Loucy (cell line): Measurements from ENCODE around the gene ABI1.

Experiments
- H2AFZ ChIP-seq: fragments of 200-600 bp; sonication (generic); 2 replicates; pipeline ENCODE4 v1.6.0; 2016; ENCODE audit warnings: antibody characterized with exemption, mild to moderate bottlenecking, low read length, moderate library complexity
- H3F3A ChIP-seq: fragments of 200-600 bp; 2 replicates; pipeline ENCODE4 v1.6.0; 2016; ENCODE audit warnings: antibody characterized with exemption, low read depth, mild to moderate bottlenecking
- H3K27me3 ChIP-seq: fragments of 200-600 bp; sonication (generic); 2 replicates; pipeline ENCODE4 v1.6.1; 2014; ENCODE audit warnings: low read length, mild to moderate bottlenecking; ENCODE audit not compliant: insufficient read depth, poor library complexity, severe bottlenecking
- H3K36me3 ChIP-seq: fragments of 200-600 bp; sonication (generic); 2 replicates; pipeline ENCODE4 v1.6.1; 2016; ENCODE audit warnings: low read length; ENCODE audit not compliant: insufficient read depth
- H3K4me1 ChIP-seq: fragments of 200-600 bp; sonication (generic); 2 replicates; pipeline ENCODE4 v1.5.1; 2014; ENCODE audit warnings: low read length, mild to moderate bottlenecking; ENCODE audit not compliant: insufficient read depth, poor library complexity, severe bottlenecking
- H3K4me2 ChIP-seq: fragments of 200-600 bp; sonication (generic); 2 replicates; pipeline ENCODE4 v1.6.0; 2014; ENCODE audit warnings: antibody characterized with exemption, low read length, low read depth, mild to moderate bottlenecking; ENCODE audit not compliant: poor library complexity, severe bottlenecking
- H3K4me3 ChIP-seq: fragments of 200-600 bp; sonication (generic); 2 replicates; pipeline ENCODE4 v1.5.1; 2014; ENCODE audit warnings: low read length, mild to moderate bottlenecking, mixed read lengths; ENCODE audit not compliant: poor library complexity, severe bottlenecking
- H3K79me2 ChIP-seq: fragments of 200-600 bp; sonication (generic); 2 replicates; pipeline ENCODE4 v1.6.1; 2014; ENCODE audit warnings: low read length; ENCODE audit not compliant: insufficient read depth
- H3K9ac ChIP-seq: fragments of 200-600 bp; sonication (generic); 2 replicates; pipeline ENCODE4 v1.6.0; 2014; ENCODE audit warnings: mild to moderate bottlenecking, low read depth, low read length, moderate library complexity; ENCODE audit not compliant: poor library complexity, severe bottlenecking
- H3K9me2 ChIP-seq: fragments of 200-600 bp; sonication (generic); replicated peaks from 2 replicates; pipeline ENCODE4 v1.6.1; 2016; ENCODE audit warnings: low read depth, low read length, mixed read lengths
- H3K9me3 ChIP-seq: fragments of 200-600 bp; sonication (generic); 2 replicates; pipeline ENCODE4 v1.6.1; 2014; ENCODE audit warnings: mild to moderate bottlenecking, antibody characterized with exemption, low read length, low read depth; ENCODE audit not compliant: insufficient read depth
- H4K20me1 ChIP-seq: fragments of 200-600 bp; sonication (generic); 2 replicates; pipeline ENCODE4 v1.6.0; 2014; ENCODE audit warnings: antibody characterized with exemption, low read length, mild to moderate bottlenecking; ENCODE audit not compliant: insufficient read depth, poor library complexity, severe bottlenecking
- CTCF ChIP-seq: fragments of 200-600 bp; sonication (generic); conservative IDR thresholded peaks from 2 replicates; pipeline ENCODE4 v1.5.1; 2014; ENCODE audit warnings: mild to moderate bottlenecking, antibody characterized with exemption, low read length
- EZH2phosphoT487 ChIP-seq: fragments of 200-600 bp; IDR thresholded peaks from 2 replicates; pipeline ENCODE4 v1.6.1; 2018; ENCODE audit warnings: antibody characterized with exemption, mild to moderate bottlenecking, moderate library complexity, borderline replicate concordance

Gene ABI1

GRCh38 chr10:26787362-26787761, 73.4 kb downstream of the ABI1 start:
- Histone ChIP-seq H3F3A (no peaks in the 10 kb centered on the region), H3K4me2 (no peak overlapping the region), H4K20me1 (peaks cover 45% of the 10 kb centered on the region), H3K9me2 (no peaks in the 10 kb centered on the region), H3K27me3 (no peaks in the 10 kb centered on the region), H2AFZ (no peak overlapping the region), H3K4me3 (no peak overlapping the region), H3K4me1 (no peaks in the 10 kb centered on the region), H3K36me3 (peaks cover 14% of the 10 kb centered on the region; the same call in 1 of the 2 replicates), H3K9ac (no peak overlapping the region), H3K79me2 (peaks cover 98% of the 10 kb centered on the region), H3K9me3 (no peaks in the 10 kb centered on the region)
- no peak for TF ChIP-seq EZH2phosphoT487
- no peak for TF ChIP-seq CTCF

- no peak overlapping the region for H3K9ac ChIP-seq
- no peaks in the 10 kb centered on the region for H3K27me3 ChIP-seq
- H4K20me1 ChIP-seq, result peaks cover 56% of the 10 kb centered on the region
- H3K4me2 ChIP-seq, result no peak overlapping the region
- H3K4me1 ChIP-seq, result peaks cover 14% of the 10 kb centered on the region
- H3K36me3 ChIP-seq, result peaks cover 6% of the 10 kb centered on the region; the same call in 1 of the 2 replicates
- H2AFZ ChIP-seq, result no peak overlapping the region
- no peaks in the 10 kb centered on the region for H3K9me2 ChIP-seq
- no peaks in the 10 kb centered on the region for H3K9me3 ChIP-seq
- H3K79me2 ChIP-seq, result peaks cover 99% of the 10 kb centered on the region
- TF ChIP-seq CTCF, result no peak
- TF ChIP-seq EZH2phosphoT487, result no peak
- no peaks in the 10 kb centered on the region for H3F3A ChIP-seq
- H3K4me3 ChIP-seq, result no peak overlapping the region
These were observed 79.0 kb downstream of the ABI1 start for GRCh38 chr10:26781797-26782196.

- peaks cover 97% of the 10 kb centered on the region for H3K79me2 ChIP-seq
- H3K4me3 ChIP-seq, result no peak overlapping the region
- H3K27me3 ChIP-seq, result no peaks in the 10 kb centered on the region
- H3K9me3 ChIP-seq, result no peaks in the 10 kb centered on the region
- no peak overlapping the region for H2AFZ ChIP-seq
- no peaks in the 10 kb centered on the region for H3K9me2 ChIP-seq
- H3F3A ChIP-seq, result no peaks in the 10 kb centered on the region
- H3K4me2 ChIP-seq, result no peak overlapping the region
- no peak overlapping the region for H3K9ac ChIP-seq
- peaks cover 14% of the 10 kb centered on the region for H3K4me1 ChIP-seq
- TF ChIP-seq EZH2phosphoT487 (no peak), CTCF (no peak)
- H4K20me1 ChIP-seq, result peaks cover 55% of the 10 kb centered on the region
- H3K36me3 ChIP-seq, result peaks cover 9% of the 10 kb centered on the region; the same call in 1 of the 2 replicates
These were observed 79.8 kb downstream of the ABI1 start for GRCh38 chr10:26780793-26781601.
